ENCODE measurements around the gene IL23R. TPM values are rescaled to one million over a fixed set of nuclear protein-coding genes. Genes with fewer than 3 reads are reported as not detected.

Gene IL23R
- total RNA-seq, 1 experiment from 2014 or later, result not detected

DNA sequence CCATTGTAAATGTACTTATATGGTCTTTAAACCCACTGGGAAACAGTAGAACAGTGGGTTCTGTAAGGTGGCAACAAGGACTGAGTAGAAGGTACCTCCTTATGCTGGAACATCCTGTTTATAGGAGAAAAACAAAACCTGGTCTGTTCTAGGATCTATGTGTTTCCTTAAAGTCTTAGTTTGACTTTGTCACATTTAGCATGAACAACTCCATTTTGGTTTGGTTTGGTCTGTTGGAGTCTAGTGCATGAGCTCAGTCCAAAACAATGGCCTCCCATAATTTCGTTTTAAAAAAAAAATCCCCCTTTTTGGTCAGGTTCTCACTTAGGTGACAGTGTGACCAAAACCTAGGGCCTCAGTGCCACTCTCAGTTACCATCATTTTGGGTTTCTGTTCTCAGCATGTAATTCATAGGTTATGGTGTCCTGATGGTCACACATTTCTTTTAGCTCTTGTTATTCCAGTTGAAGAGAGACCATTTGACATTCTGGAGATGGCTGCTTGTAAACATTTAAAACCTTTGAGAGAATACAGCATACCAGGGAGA lies 75.0 kb downstream of the IL23R start:
- no peak for DNase-seq (ENCODE audit: low read depth)

- no peak for DNase-seq (ENCODE audit: low read depth)
These were observed 75.8 kb downstream of the IL23R start for GRCh38 chr1:67242016-67242415.

GRCh38 chr1:67250051-67250653 lies 83.9 kb downstream of the IL23R start:
- DNase-seq (ENCODE audit: low read depth), result no peak

DNA sequence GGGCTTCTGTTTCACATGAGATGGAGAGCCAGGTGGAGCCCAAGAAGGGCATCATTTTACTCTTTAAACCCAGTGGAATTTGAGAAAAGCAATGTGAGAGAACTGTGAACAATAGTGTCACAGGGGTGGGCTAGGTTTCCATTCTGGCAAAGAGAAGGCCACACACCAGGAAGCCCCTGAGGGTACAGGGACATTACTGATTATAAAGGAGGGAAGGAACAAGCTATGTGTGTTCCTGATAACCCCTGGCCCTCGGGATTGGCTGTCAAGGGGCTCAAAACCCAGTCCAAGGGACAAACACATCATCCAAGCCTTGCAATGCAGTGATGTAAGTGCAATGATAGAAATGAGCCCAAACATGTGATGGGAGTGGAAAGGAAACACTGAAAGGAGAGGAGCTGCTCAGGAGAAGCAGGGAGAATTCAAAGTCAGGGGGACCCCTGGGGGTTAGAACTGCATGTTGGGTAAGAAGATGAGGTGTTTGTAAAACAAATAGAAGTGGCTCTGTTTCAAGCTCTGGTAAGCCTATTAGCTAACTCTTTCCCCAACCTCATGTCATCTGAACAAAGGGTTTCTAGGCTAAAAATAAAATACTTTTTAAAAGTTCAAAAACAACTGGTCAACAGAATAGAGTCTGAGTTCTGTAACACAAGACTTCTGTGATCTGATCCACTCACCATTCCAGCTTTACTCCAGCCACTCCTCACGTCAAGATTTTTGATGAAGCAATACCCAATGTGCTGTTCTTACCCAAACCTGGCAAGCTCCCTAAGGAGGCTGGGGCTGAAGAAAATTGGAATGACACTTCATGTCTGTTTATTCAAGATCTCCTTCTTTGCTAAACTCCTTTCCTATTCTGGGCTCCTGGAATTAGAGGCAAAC lies 90.3 kb downstream of the IL23R start:
- no peak for DNase-seq (ENCODE audit: low read depth)

DNA sequence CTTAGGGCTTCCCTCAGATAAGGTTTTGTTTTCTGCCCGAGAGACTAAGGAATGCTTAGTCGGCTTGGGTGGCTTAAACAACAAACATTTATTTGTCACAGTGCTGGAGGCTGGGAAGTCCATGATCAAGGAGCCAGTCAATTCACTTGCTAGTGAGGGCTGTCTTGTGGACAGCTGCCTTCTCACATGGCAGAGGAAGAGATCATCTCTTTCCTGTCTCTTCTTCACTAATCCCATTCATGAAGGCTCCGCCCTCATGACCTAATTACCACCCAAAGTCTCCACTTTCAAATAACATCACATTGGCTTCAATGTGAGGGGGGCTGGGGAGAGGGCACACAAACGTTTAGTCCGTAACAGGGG lies 90.9 kb downstream of the IL23R start:
- peak; percentile 6 for DNase-seq (ENCODE audit: low read depth)

DNA sequence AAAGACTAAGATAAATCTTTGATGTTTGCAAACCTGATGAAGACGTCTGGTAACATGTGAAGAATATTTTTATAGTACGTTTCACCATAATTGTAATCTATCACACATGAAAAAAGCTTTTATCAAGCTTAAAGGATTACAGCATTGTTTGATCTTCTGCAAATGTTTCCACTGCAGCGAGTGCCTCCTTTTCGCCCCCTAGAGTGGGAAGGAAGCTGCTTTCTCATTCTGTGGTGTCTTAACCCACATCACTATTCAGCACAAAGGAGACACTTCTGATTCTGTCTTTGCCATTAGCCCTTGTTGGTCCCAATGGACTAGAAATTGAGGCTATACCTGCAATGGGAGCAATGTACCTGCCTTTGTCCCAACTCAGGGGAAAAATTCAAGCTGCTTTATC lies 95.4 kb downstream of the IL23R start:
- no peak for DNase-seq (ENCODE audit: low read depth)

DNA sequence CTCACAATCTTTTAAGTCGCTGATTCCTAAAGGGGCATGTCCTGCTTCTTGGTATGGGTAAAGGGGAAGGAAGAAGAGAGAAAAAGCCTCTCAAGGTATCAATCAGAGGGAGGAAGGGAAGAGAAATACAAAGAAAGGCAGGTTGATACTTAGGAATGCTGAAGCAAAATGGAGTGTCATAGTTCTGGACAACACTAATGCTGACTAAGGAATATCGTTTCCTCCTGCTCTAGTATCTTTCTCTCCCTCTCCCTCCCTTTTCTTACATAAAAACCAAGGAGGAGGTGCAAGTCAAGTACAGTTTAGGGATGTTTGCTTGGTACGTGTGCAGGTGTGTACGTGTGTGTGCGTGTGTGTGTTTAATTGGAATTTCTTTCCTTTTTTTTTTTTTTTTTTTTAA lies 96.5 kb downstream of the IL23R start:
- DNase-seq (ENCODE audit: low read depth), result no peak

GRCh38 chr1:67264152-67264551 lies 97.9 kb downstream of the IL23R start:
- DNase-seq (ENCODE audit: low read depth), result no peak

- no peak for DNase-seq (ENCODE audit: low read depth)
These were observed 98.6 kb downstream of the IL23R start for GRCh38 chr1:67264899-67265298.

DNA sequence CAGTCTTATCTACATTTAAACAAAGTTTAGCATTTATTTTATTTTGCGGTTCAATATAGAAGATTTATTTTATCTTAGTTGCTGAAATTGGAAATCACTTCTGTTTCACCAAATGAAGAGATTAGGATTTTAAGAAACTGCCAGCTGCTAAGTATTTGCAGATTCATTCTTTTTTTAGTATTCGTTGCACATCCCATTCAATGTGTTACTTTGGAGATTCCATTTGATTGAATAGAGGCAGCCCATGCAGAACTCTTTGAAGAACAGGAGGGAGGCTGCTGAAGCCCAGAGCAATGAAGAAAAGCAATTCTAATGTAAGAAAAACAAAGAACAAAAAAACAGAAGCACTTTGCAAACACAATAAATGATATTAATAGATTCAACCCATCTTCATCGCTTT lies 102.8 kb downstream of the IL23R start:
- DNase-seq (ENCODE audit: low read depth), result no peak

DNA sequence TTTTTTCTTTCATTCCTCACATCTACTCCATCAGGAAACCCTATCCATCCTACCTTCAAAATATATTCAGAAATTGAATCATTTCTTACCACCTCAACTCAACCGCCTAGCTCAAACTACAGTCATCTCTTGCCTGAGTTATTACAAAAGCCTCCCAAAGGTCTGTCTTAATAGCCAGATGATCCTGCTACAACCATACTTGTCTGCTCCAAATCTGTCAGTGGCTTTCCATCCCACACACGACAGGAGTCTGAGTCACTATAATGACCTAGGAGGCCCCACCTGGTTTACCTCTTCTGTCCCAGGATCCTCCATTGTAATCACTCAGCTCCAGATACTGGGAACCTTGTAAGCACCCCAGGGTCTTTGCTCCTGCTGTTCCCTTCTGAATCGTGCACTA lies 104.3 kb downstream of the IL23R start:
- no peak for DNase-seq (ENCODE audit: low read depth)

DNA sequence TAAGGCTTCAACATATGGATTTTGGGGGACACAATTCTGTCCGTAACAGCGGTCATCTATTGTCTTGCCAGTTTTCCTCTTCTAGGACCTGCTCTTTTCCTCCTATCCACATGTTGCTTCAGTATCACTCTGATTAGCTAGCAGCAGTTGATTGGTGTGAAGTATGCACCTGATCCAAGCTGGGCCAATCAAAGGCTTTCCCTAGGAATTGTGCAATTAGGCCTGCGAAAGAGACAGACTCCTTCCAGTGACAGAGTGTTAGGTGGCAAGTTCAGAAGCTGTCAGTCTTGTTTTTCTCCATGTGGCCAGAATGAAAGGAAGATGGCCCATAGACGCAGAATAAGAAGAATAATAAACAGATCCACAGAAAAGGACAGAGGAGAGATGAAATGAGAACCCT lies 107.3 kb downstream of the IL23R start:
- DNase-seq (ENCODE audit: low read depth), result no peak

DNA sequence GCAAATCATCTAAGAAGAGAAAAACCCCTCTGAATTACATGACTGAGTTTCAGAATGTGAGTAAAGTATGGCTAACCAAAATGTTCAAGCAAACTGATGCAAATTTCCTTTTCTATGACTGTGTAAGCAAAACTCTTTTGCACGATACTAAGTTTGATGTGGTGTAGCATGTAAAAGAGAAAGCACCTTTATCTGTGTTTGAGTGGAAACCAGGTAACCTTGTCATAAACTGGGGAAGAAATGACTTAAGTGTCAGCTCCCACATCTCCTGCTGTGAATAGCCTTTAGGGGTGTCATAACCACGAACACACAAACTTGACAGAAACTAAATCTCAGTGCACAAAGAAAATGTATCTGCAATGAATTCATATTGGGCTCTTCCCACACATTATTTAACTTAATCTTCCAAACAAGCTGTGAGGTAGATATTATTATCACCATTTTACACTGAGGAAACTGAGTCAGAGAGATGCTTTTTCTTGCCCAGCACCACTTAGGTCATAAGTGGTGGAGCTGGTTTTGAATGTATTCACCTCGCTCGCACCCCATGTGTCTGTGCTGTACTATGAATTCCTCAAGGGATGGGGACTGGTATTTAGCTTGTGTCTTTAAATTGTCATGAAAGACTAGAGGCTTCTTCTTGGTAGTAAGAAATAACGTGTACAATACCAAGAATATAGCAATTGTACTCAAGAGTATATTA lies 108.5 kb downstream of the IL23R start:
- DNase-seq (ENCODE audit: low read depth), result no peak

DNA sequence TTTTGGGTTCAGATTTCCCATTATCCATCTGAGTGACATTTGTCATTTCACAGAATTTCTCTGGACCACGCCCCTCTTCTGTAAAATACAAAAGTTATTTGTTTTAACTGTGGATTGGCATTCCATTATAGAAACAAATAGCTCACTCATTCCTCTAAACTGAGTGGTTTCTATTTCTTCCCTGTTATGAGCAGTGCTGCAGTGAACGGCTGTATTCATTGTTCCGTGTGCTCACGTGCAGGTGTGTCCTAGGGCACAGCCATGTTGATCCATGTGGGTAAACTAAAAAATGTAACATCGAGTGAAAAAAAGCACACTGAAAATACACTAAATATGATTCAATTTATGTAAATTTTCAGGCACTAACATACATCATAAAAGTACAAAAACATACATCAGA lies 114.4 kb downstream of the IL23R start:
- DNase-seq (ENCODE audit: low read depth), result no peak

DNA sequence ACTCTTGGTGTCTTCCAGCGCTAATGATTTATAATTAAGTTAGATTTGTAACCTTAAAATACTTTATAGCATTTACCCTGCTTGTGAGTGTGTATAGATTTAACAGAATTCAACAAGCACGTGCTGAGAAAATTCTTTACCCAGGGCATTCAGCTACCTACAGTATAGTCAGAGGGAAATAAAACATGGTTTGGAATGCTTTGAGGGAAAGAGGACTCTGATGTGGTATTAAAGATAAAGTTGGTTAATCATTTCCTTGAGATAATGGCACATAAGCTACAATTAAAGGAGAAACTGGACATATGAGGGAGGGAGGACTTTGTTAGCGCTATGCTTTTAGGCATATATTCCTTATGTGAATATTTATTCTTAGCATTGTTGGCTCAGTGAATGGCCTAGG lies 115.0 kb downstream of the IL23R start:
- no peak for DNase-seq (ENCODE audit: low read depth)

GRCh38 chr1:67285780-67286488 lies 119.7 kb downstream of the IL23R start:
- DNase-seq (ENCODE audit: low read depth), result peak; percentile 15

- no peak for DNase-seq (ENCODE audit: low read depth)
These were observed 124.0 kb downstream of the IL23R start for GRCh38 chr1:67290236-67290635.

DNA sequence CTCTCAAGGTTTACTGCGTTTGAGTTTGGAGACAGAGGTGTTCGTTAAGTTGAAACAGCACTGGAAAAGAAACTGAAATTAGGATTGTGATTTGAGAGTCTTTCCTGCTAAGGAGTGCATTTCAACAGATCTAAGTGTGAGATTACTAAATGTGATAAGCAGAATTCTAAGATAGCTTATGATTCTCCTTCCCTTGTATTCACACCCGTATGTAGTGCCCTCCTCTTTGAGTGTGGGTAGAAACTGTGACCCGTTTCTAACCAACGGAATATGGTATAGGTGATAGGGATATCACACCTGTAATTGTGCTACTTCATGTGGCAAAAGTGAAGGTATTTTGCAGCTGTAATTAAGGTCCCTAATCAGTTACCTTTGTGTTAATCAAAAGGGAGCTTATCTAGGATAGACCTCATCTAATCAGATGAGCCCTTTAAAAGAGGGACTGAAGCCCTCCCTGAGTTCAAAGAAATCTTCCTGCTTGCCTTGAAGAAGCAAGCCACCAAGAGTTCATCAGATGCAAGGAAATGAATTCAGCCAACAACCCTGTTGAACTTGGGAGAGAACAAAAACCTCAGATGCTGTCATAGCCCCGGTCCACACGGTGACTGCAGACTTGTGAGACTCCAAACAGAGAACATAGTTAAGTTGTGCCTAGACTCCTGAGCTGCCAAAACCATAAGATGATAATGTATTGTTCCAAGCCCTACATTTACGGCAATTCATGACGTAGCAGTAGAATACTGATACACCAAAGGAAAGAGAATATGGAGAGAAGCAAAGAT lies 128.8 kb downstream of the IL23R start:
- no peak for DNase-seq (ENCODE audit: low read depth)

GRCh38 chr1:67298762-67299161 lies 132.5 kb downstream of the IL23R start:
- no peak for DNase-seq (ENCODE audit: low read depth)

- no peak for DNase-seq (ENCODE audit: low read depth)
These were observed 133.0 kb downstream of the IL23R start for GRCh38 chr1:67299296-67299695.

GRCh38 chr1:67300561-67300960 lies 134.3 kb downstream of the IL23R start:
- DNase-seq (ENCODE audit: low read depth), result no peak
